ENCODE results near the gene CKB. TPM values are rescaled to one million over a fixed set of nuclear protein-coding genes. Genes with fewer than 3 reads are reported as not detected.
A peak's percentile ranks its signal among the peaks of the same experiment; 100 is the strongest.

Gene CKB
- total and polyA plus RNA-seq, 3 donors from 2014 or later: 504 to 1,322 (median 1,148) TPM

- TF ChIP-seq POLR2A (IDR thresholded peaks at IDR 0.05) (no peak), CTCF (IDR thresholded peaks at IDR 0.05) (no peak)
- Histone ChIP-seq H3K4me3 (peak within 1 kb of the TSS; percentile 80 to 88), H3K27me3 (no peaks in the 10 kb centered on the region), H3K36me3 (ENCODE audit: low read depth, missing control alignments) (no peaks in the 10 kb centered on the region), H3K9me3 (no peaks in the 10 kb centered on the region), H3K4me1 (peaks cover 59% of the 10 kb centered on the region), H3K27ac (peak within 1 kb of the TSS; percentile 71 to 97)
- WGBS, 2 donors: 0 to 1% methylated on average over 10 to 56 of the region's 70 CpGs
- peak; percentile 92 for DNase-seq
- intact Hi-C loops (cut with DNase I; ENCODE audit: low total_unique reads): no loop called here
Measured at GRCh38 chr14:103528587-103529382, 6.2 kb upstream of the CKB start, which contains the start of gene TRMT61A. TRMT61A (plus strand) TSS chr14:103529196; CDS start chr14:103529979, 783 bp downstream.

GRCh38 chr14:103528146-103528586 is 5.5 kb upstream of the CKB start:
- DNase-seq: peak; percentile 70
- Histone ChIP-seq H3K4me1 (peaks cover 59% of the 10 kb centered on the region), H3K27ac (peak overlapping the region; percentile 71 to 97), H3K36me3 (ENCODE audit: low read depth, missing control alignments) (no peaks in the 10 kb centered on the region), H3K4me3 (peak overlapping the region; percentile 80 to 88), H3K9me3 (no peaks in the 10 kb centered on the region), H3K27me3 (no peaks in the 10 kb centered on the region)
- intact Hi-C loops (cut with DNase I; ENCODE audit: low total_unique reads): no loop called here
- WGBS, 2 donors: 11 to 15% methylated on average over 8 to 10 of the region's 10 CpGs
- TF ChIP-seq POLR2A (IDR thresholded peaks at IDR 0.05): no peak
- no peak for TF ChIP-seq CTCF (IDR thresholded peaks at IDR 0.05)

GRCh38 chr14:103527408-103528145 is 4.9 kb upstream of the CKB start:
- Histone ChIP-seq H3K27ac (peak overlapping the region; percentile 71 to 97), H3K36me3 (ENCODE audit: low read depth, missing control alignments) (no peaks in the 10 kb centered on the region), H3K4me1 (peaks cover 59% of the 10 kb centered on the region), H3K4me3 (no peak overlapping the region), H3K9me3 (no peaks in the 10 kb centered on the region), H3K27me3 (no peaks in the 10 kb centered on the region)
- 66 to 72% methylated on average over 9 to 14 of the region's 14 CpGs for WGBS, 2 donors
- DNase-seq: no peak
- no peak for TF ChIP-seq POLR2A (IDR thresholded peaks at IDR 0.05)
- no peak for TF ChIP-seq CTCF (IDR thresholded peaks at IDR 0.05)
- intact Hi-C loops (cut with DNase I; ENCODE audit: low total_unique reads): no loop called here

GRCh38 chr14:103526914-103527248 is 4.3 kb upstream of the CKB start:
- Histone ChIP-seq H3K4me3 (no peak overlapping the region), H3K9me3 (no peaks in the 10 kb centered on the region), H3K4me1 (peaks cover 55% of the 10 kb centered on the region), H3K27me3 (no peaks in the 10 kb centered on the region), H3K36me3 (ENCODE audit: low read depth, missing control alignments) (no peaks in the 10 kb centered on the region), H3K27ac (peak overlapping the region in 1 of 2 donors; percentile 97)
- TF ChIP-seq CTCF (IDR thresholded peaks at IDR 0.05): no peak
- TF ChIP-seq POLR2A (IDR thresholded peaks at IDR 0.05): no peak
- intact Hi-C loops (cut with DNase I; ENCODE audit: low total_unique reads): no loop called here
- WGBS, 2 donors: 58 to 77% methylated on average over 1 of the region's 1 CpG
- no peak for DNase-seq
